ENCODE measurements around the gene CTSS. TPM values are rescaled to one million over a fixed set of nuclear protein-coding genes. Genes with fewer than 3 reads are reported as not detected.

CTSS gene
- polyA plus RNA-seq (2011; rRNA removed) (29.6 and 33.9 TPM in 2 replicates), polyA plus RNA-seq (2017; fragmentation: RNase III; extraction: RNeasy Plus Mini Kit Qiagen cat#74134 plus additional on column Dnase treatment) (9.4 to 11.5 TPM (median 10.7 TPM) in 3 replicates), polyA minus RNA-seq (2011; rRNA and poly(A)+ RNA removed) (8.7 and 12.0 TPM in 2 replicates)
- polyA plus RNA-seq (2012; cell fraction: cytosol; rRNA removed): 3.9 TPM in 2 replicates
- 1.3 and 1.4 TPM in 2 replicates for polyA plus RNA-seq (2012; cell fraction: nucleus; rRNA removed)

DNA sequence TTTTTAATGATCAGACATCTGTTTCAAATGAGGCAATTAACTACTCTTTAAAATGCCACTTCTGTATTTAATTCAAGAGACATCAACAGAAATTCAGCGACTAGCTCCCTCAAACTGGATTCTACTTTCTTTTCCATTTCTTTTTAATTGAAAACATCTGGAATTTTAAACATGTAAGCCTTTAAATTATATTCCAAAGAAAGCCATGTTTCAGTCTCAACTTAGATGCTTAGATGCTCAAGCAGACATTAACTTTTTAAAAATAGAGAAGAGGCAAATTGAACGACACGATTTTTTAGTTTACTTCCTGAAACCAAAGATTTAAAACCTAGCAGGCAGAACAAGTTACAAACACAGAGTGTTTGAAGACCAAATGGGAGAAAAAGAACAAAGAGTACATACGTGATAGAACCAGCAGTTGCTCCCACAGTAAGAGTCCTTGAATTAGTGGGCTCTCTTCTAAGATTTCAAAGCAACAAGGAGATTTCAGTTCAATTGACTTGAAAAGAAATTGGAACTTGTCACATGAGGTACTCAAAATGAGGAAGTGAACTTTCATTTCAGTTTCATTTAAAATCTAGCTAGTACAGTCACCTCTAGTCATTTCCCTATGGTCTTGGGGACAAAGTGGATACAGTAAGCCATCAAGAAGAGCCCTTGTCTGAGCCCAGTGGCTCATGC, at the start of gene CTSS:
TSS of gene CTSS (minus strand) at position 483 of the 681 bp plus-strand sequence. CDS start 1,015 bp downstream, outside the sequence.
- H3K4me3 ChIP-seq: peak within 1 kb of the TSS; percentile 33
- FAIRE-seq: peak; percentile 39
- CTCF ChIA-PET: interaction anchor here (0.6 to 2.0 kb wide), 3 partner anchors 23 to 633 kb away, joined by 3 to 8 read pairs (median 3); no protein-coding TSS in a partner anchor

DNA sequence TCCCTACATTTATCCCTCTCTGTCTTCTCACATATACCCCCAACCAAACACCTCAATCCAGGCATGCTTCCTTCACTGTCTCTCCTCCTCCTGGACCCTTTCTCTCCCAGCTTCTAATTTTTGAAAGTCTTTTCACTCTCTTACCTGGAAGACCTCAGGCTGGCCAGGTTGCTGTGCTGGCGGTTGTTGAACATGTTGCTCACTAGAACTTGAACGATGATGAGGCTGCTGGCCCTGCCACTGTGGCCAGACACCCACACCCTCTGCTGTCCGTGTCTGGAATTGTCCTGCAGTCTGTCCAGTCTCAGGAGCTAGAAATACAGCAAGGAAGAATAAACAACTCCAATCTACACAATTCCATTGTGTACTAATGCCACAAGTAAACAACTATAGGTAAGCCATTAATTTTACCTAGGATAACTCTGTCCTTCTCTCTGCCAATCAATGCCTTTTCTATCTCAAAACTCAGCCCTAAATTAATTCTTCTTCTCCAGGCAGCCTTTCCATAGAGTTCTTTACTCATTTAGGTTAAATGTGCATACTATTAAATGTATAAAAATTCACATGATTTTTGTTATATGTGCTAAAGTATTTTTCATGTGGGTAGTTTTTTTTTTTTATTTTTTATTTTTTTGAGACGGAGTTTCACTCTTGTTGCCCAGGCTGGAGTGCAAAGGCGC, 47.6 kb upstream of the CTSS start:
- DNase-seq (ENCODE audit: low read depth in 1 of 2, low spot score in 1 of 2) (peak; percentile 69 to 75), FAIRE-seq (peak; percentile 78), ATAC-seq (peak; percentile 97 to 98)
- WGBS (ENCODE audit: missing lambda C conversion rate): 44% methylated on average over 5 of the region's 5 CpGs
- ChIA-PET CTCF (interaction anchor here (0.6 to 3.3 kb wide), 66 partner anchors 9 to 328 kb away, joined by 3 to 36 read pairs (median 4); partner anchors contain the start of genes ADAMTSL4, CTSS, CTXND2 and ENSA), POLR2A (interaction anchor here (0.6 to 1.0 kb wide), 2 partner anchors 234 to 252 kb away, joined by 4 read pairs; partner anchors contain the start of gene MCL1)
- Histone ChIP-seq H3K4me3 (no peak overlapping the region), H3K27ac (no peak overlapping the region), H3K4me1 (no peaks in the 10 kb centered on the region), H3K4me2 (no peak overlapping the region), H3K9me3 (no peaks in the 10 kb centered on the region)
- peak; percentile 84 to 90 for TF ChIP-seq RAD21 (conservative IDR thresholded peaks at IDR 0.05 in 1 of 2, IDR thresholded peaks at IDR 0.05 in 1 of 2)
- no peak for TF ChIP-seq FOXS1 (CRISPR knock-in tag; IDR thresholded peaks at IDR 0.05)
- TF ChIP-seq SMC3 (IDR thresholded peaks at IDR 0.05): peak; percentile 87
- TF ChIP-seq CTCF (IDR thresholded peaks at IDR 0.05): peak; percentile 76
- TF ChIP-seq NFE2L2 (conservative IDR thresholded peaks at IDR 0.05; ENCODE audit: low read length): no peak
- no peak for TF ChIP-seq EHF (CRISPR knock-in tag; IDR thresholded peaks at IDR 0.05)

More for the DNA sequence above, at the start of gene CTSS:
- WGBS (ENCODE audit: missing lambda C conversion rate): 2% methylated on average over 4 of the region's 4 CpGs
- peak within 1 kb of the TSS; percentile 93 for H3K4me2 ChIP-seq
- peaks cover 1% of the 10 kb centered on the region; the same call in 1 of the 3 replicates for H3K9me3 ChIP-seq
- TF ChIP-seq FOXS1 (CRISPR knock-in tag; IDR thresholded peaks at IDR 0.05) (no peak), KDM5A (IDR thresholded peaks at IDR 0.05) (no peak), EP300 (IDR thresholded peaks at IDR 0.05) (no peak)
- peak; percentile 47 to 58; a peak in 3 of 6 replicates for ATAC-seq
- peaks cover 20% of the 10 kb centered on the region for H3K4me1 ChIP-seq
- H3K27ac ChIP-seq: peak within 1 kb of the TSS; percentile 71 to 79
- POLR2A ChIA-PET: no interaction called here
- DNase-seq (ENCODE audit: low read depth in 1 of 2, low spot score in 1 of 2): peak in 1 of 2 experiments; percentile 20

- no peak for DNase-seq (ENCODE audit: low read depth in 1 of 2, low spot score in 1 of 2)
- Histone ChIP-seq H3K4me3 (no peak overlapping the region), H3K4me1 (no peaks in the 10 kb centered on the region), H3K9me3 (no peaks in the 10 kb centered on the region), H3K4me2 (no peak overlapping the region), H3K27ac (no peak overlapping the region)
- 80% methylated on average over 9 of the region's 9 CpGs for WGBS (ENCODE audit: missing lambda C conversion rate)
- TF ChIP-seq RAD21 (conservative IDR thresholded peaks at IDR 0.05 in 1 of 2, IDR thresholded peaks at IDR 0.05 in 1 of 2) (no peak), GATA3 (IDR thresholded peaks at IDR 0.05; ENCODE audit: borderline replicate concordance) (no peak)
- no peak for FAIRE-seq
- no peak for ATAC-seq
- CTCF ChIA-PET: interaction anchor here (1.9 kb wide), 1 partner anchor 38 kb away, joined by 4 read pairs; no protein-coding TSS in a partner anchor
- POLR2A ChIA-PET: no interaction called here
Measured at GRCh38 chr1:150810958-150811659, 45.5 kb upstream of the CTSS start.

DNA sequence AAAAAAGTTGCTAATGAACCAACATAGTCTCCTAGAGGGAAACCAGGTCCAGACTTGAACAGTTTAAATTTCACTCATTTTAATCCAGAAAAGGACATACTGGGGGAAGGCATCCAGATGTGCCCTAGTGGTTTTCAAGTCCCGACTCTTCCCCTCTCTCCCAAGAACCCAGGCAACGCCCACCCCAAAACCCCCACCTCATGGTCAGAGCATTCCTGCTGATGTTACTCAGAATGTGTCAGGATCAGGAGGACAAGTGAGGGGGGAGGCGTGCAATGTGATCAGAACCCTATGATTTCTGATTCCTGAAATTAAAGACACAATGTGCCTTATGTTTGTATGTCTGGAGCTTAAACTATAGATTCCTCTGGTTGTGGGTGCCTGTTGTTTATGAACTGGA, 44.1 kb upstream of the CTSS start:
- no peak overlapping the region for H3K4me3 ChIP-seq
- POLR2A ChIA-PET: no interaction called here
- no peaks in the 10 kb centered on the region for H3K4me1 ChIP-seq
- 70% methylated on average over 3 of the region's 3 CpGs for WGBS (ENCODE audit: missing lambda C conversion rate)
- CTCF ChIA-PET: interaction anchor here (0.5 to 3.6 kb wide), 3 partner anchors 88 to 249 kb away, joined by 3 to 13 read pairs (median 5); no protein-coding TSS in a partner anchor
- ATAC-seq (no peak), DNase-seq (ENCODE audit: low read depth in 1 of 2, low spot score in 1 of 2) (no peak), FAIRE-seq (no peak)
- no peaks in the 10 kb centered on the region for H3K9me3 ChIP-seq
- H3K27ac ChIP-seq: no peak overlapping the region
- no peak overlapping the region for H3K4me2 ChIP-seq
- TF ChIP-seq TP53 (CRISPR knock-in tag; IDR thresholded peaks at IDR 0.05) (no peak), MAFK (IDR thresholded peaks at IDR 0.05; ENCODE audit: partially characterized antibody) (no peak), SREBF2 (IDR thresholded peaks at IDR 0.05) (no peak), RARB (CRISPR knock-in tag; IDR thresholded peaks at IDR 0.05) (no peak), MAZ (IDR thresholded peaks at IDR 0.05; ENCODE audit: borderline replicate concordance, low read depth, low read length) (no peak), MYC (IDR thresholded peaks at IDR 0.05; ENCODE audit: borderline replicate concordance, low read length) (no peak), HDAC2 (IDR thresholded peaks at IDR 0.05) (no peak), PHF8 (IDR thresholded peaks at IDR 0.05; ENCODE audit: borderline replicate concordance, low read depth) (no peak), NR3C1 (IDR thresholded peaks at IDR 0.05) (no peak), KDM1A (IDR thresholded peaks at IDR 0.05; ENCODE audit: low read depth) (no peak), USF2 (IDR thresholded peaks at IDR 0.05) (no peak), NPAS2 (CRISPR knock-in tag; IDR thresholded peaks at IDR 0.05; ENCODE audit: borderline replicate concordance) (no peak), CBX2 (IDR thresholded peaks at IDR 0.05; ENCODE audit: borderline replicate concordance, low read depth) (no peak), CHD2 (IDR thresholded peaks at IDR 0.05; ENCODE audit: low read length, partially characterized antibody) (no peak)
- TF ChIP-seq, protein P1, sequence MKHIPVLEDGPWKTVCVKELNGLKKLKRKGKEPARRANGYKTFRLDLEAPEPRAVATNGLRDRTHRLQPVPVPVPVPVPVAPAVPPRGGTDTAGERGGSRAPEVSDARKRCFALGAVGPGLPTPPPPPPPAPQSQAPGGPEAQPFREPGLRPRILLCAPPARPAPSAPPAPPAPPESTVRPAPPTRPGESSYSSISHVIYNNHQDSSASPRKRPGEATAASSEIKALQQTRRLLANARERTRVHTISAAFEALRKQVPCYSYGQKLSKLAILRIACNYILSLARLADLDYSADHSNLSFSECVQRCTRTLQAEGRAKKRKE (CRISPR knock-in tag; IDR thresholded peaks at IDR 0.05; ENCODE audit: low read depth): no peak

Data from A549 (cell line).